Kidney glomerular epithelial cell (primary cell): ENCODE data around the gene C11orf86.
A peak's percentile ranks its signal among the peaks of the same experiment; 100 is the strongest.
"Not testable (repeated sequence)": the region's sequence is repeated elsewhere in the genome, so short reads cannot be mapped to it uniquely, and the experiment has no call there.

Experiments used
- DNase-seq: peaks from one replicate; lab custom pipeline; 2025; lab: John Stamatoyannopoulos, UW

Gene C11orf86

GRCh38 chr11:66992041-66992440 is 16.9 kb downstream of the C11orf86 start:
- DNase-seq, result no peak

GRCh38 chr11:66996609-66997273 is 21.6 kb downstream of the C11orf86 start:
- DNase-seq, result no peak

- DNase-seq, result no peak
Observed at GRCh38 chr11:66999555-66999954, 24.5 kb downstream of the C11orf86 start.

- DNase-seq, result no peak
Observed at GRCh38 chr11:67001332-67001731, 26.2 kb downstream of the C11orf86 start.

- DNase-seq, result no peak
Observed at GRCh38 chr11:67002297-67002913, 27.3 kb downstream of the C11orf86 start.

GRCh38 chr11:67002921-67003411 is 27.9 kb downstream of the C11orf86 start:
- no peak for DNase-seq

- DNase-seq, result not testable (repeated sequence)
Observed at GRCh38 chr11:67005200-67005599, 30.1 kb downstream of the C11orf86 start.

- DNase-seq, result no peak
Observed at GRCh38 chr11:67006029-67006884, 31.2 kb downstream of the C11orf86 start.

GRCh38 chr11:67007126-67007525 is 32.0 kb downstream of the C11orf86 start:
- DNase-seq, result no peak

GRCh38 chr11:67010296-67010905 is 35.3 kb downstream of the C11orf86 start:
- no peak for DNase-seq

- no peak for DNase-seq
Observed at GRCh38 chr11:67013511-67014045, 38.5 kb downstream of the C11orf86 start.

GRCh38 chr11:67014343-67014742 is 39.2 kb downstream of the C11orf86 start:
- no peak for DNase-seq

- DNase-seq, result no peak
Observed at GRCh38 chr11:67015048-67015447, 39.9 kb downstream of the C11orf86 start.

- DNase-seq, result no peak
Observed at GRCh38 chr11:67016550-67016949, 41.4 kb downstream of the C11orf86 start.

- DNase-seq, result no peak
Observed at GRCh38 chr11:67020949-67021348, 45.8 kb downstream of the C11orf86 start.

- DNase-seq, result peak; percentile 54
Observed at GRCh38 chr11:67022341-67022933, 47.3 kb downstream of the C11orf86 start.

- DNase-seq, result no peak
Observed at GRCh38 chr11:67022961-67023956, 48.2 kb downstream of the C11orf86 start, which contains the start of gene SYT12. TSS of gene SYT12 (plus strand) at chr11:67023134. CDS start at chr11:67030145, 7,011 bp downstream.

GRCh38 chr11:67023957-67024353 is 48.9 kb downstream of the C11orf86 start:
- no peak for DNase-seq

- no peak for DNase-seq
Observed at GRCh38 chr11:67024410-67024809, 49.3 kb downstream of the C11orf86 start.

- no peak for DNase-seq
Observed at GRCh38 chr11:67024966-67025365, 49.9 kb downstream of the C11orf86 start.
